SU-DHL-6 (cell line): ENCODE measurements around the gene PLEKHA8.

ENCODE experiments used
- H2AFZ ChIP-seq: fragments of 200-600 bp; sonication (generic); 2 replicates; pipeline ENCODE4 v1.6.1; 2014; ENCODE audit warnings: low read depth, mild to moderate bottlenecking, moderate library complexity, mixed read lengths, antibody characterized with exemption, low read length; ENCODE audit not compliant: severe bottlenecking
- H3F3A ChIP-seq: fragments of 200-600 bp; shearing (Covaris generic); 2 replicates; pipeline ENCODE4 v1.6.0; 2016; ENCODE audit warnings: antibody characterized with exemption, mild to moderate bottlenecking; ENCODE audit not compliant: insufficient read depth
- H3K27ac ChIP-seq: fragments of 200-600 bp; sonication (generic); 2 replicates; pipeline ENCODE4 v1.5.1; 2016; ENCODE audit warnings: low read depth, mild to moderate bottlenecking, low read length, moderate library complexity, mixed read lengths
- H3K27me3 ChIP-seq: fragments of 200-600 bp; sonication (generic), shearing (Covaris generic); 2 replicates; pipeline ENCODE4 v1.6.0; 2014; ENCODE audit warnings: mild to moderate bottlenecking, low read length
- H3K36me3 ChIP-seq: fragments of 200-600 bp; sonication (generic); 2 replicates; pipeline ENCODE4 v1.6.1; 2014; ENCODE audit warnings: mild to moderate bottlenecking, low read length, mixed read lengths
- H3K4me2 ChIP-seq: fragments of 300-600, 200-600 bp; shearing (Covaris generic), sonication (generic); 2 replicates; pipeline ENCODE4 v1.6.0; 2014; ENCODE audit warnings: low read length, low read depth, mild to moderate bottlenecking; ENCODE audit not compliant: poor library complexity, severe bottlenecking
- H3K4me3 ChIP-seq: fragments of 200-600 bp; sonication (generic); 2 replicates; pipeline ENCODE4 v1.5.1; 2014; ENCODE audit warnings: antibody characterized with exemption, low read length, mild to moderate bottlenecking, mixed read lengths; ENCODE audit not compliant: insufficient read depth, poor library complexity, severe bottlenecking
- H3K79me2 ChIP-seq: fragments of 200-600 bp; sonication (generic); 2 replicates; pipeline ENCODE4 v1.6.1; 2014; ENCODE audit warnings: mild to moderate bottlenecking, low read length, moderate library complexity; ENCODE audit not compliant: insufficient read depth
- H3K9ac ChIP-seq: fragments of 200-600 bp; sonication (generic); 2 replicates; pipeline ENCODE4 v1.7.0; 2014; ENCODE audit warnings: mild to moderate bottlenecking, low read length
- H3K9me2 ChIP-seq: fragments of 200-600 bp; sonication (generic); replicated peaks from 2 replicates; pipeline ENCODE4 v1.6.1; 2014; ENCODE audit warnings: low read length; ENCODE audit not compliant: insufficient read depth
- H3K9me3 ChIP-seq: fragments of 200-600 bp; sonication (generic); 2 replicates; pipeline ENCODE4 v1.6.1; 2014; ENCODE audit warnings: low read length, mixed read lengths; ENCODE audit not compliant: insufficient read depth
- H4K20me1 ChIP-seq: fragments of 200-600 bp; sonication (generic); 2 replicates; pipeline ENCODE4 v1.6.1; 2014; ENCODE audit warnings: low read depth, mild to moderate bottlenecking, antibody characterized with exemption, low read length, moderate library complexity, mixed read lengths
- CTCF ChIP-seq: fragments of 200-600 bp; sonication (generic); IDR thresholded peaks from one replicate; pipeline ENCODE4 v1.5.1; 2017; ENCODE audit warnings: antibody characterized with exemption, mild to moderate bottlenecking, low read length, moderate library complexity; ENCODE audit not compliant: insufficient read depth, poor library complexity, severe bottlenecking
- EZH2phosphoT487 ChIP-seq: fragments of 200-600 bp; sonication (generic), shearing (Covaris generic); conservative IDR thresholded peaks from 2 replicates; pipeline ENCODE4 v1.6.1; 2018; ENCODE audit warnings: mild to moderate bottlenecking, antibody characterized with exemption, low read length, moderate library complexity, mixed read lengths

Gene PLEKHA8

DNA sequence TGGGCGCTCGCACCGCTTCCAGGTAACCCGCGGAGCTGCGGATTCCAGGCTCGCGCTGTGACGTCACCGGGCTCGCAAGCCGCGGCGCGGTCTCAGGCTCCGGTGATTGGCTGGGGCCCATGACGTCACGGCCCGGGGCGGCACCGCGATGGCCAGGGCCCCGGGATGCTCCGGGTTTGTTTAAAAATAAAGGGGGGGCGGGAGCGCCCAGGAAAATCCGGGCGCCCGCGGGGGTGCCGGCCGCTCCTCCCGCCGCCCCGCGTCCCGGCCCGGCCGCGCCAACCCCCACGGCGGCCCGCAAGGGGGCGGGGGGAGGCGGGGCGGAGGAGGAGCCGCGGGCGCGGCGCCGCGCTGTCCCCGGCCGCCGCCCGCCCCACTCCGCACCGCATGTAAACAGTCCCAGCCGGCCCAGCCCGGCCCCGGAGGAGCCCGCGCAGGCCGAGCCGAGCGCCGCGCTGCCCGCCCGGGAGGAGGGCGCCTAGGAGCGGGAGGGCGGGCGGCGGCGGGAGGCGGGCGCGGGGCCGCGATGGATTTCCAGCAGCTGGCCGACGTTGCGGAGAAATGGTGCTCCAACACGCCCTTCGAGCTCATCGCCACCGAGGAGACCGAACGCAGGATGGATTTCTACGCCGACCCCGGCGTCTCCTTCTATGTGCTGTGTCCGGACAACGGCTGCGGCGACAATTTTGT lies 106.5 kb downstream of the PLEKHA8 start, which contains the start of gene MTURN:
TSS of gene MTURN (plus strand) at position 376 of the 690 bp plus-strand sequence. CDS start at position 527, 151 bp downstream.
- Histone ChIP-seq H3K79me2 (no peaks in the 10 kb centered on the region), H3K9ac (peak within 1 kb of the TSS; percentile 51), H4K20me1 (no peaks in the 10 kb centered on the region), H3K4me2 (peak within 1 kb of the TSS; percentile 87), H3F3A (0 out of 2 replicates have a peak, but pooled peaks cover 6% of the 10 kb centered on the region), H3K27me3 (no peaks in the 10 kb centered on the region), H3K9me3 (no peaks in the 10 kb centered on the region), H3K36me3 (no peaks in the 10 kb centered on the region), H3K9me2 (no peaks in the 10 kb centered on the region), H3K4me3 (peak within 1 kb of the TSS; percentile 89), H3K27ac (no peak within 1 kb of the TSS), H2AFZ (peak within 1 kb of the TSS; percentile 93)
- TF ChIP-seq EZH2phosphoT487 = no peak
- TF ChIP-seq CTCF = no peak

DNA sequence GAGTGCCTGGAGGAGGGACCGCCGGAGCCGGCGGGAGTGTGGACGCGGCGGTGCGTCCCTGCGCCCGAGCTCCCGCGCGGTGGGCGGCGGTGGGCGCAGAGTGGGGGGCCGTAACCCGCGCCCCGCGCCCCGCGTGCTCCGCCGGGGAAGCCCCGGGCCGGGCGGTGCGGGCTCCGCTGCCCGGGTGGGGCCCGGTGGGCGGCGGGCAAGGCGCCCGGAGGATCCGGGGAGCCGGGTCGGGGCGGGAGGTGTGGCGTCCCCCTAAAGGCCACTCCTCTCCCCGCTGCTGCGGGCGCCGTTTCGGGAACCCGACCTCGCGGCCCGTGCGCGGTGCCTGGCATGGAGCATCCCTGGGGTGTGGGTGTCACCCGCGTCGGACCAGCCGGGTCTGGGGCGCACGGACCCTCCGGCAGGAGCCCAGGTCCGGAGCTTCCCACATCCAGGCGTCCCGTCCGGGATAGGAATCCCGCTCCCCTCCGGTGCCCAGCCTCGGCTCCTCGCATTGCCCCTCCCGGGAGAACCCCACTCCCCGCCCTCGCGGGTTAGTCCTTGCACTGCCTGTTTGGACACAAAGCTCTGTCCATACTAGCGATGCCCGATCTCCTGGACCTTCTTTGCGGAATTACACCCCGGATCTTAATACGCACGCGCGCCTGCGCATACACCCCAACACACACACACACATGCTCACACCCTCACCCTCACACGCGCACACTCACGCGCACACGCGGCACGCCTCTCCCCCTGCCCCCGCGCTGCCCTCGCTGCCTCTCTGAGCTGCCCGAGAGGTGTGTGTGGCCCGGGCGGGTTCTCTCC lies 107.3 kb downstream of the PLEKHA8 start:
- no peaks in the 10 kb centered on the region for H3K79me2 ChIP-seq
- no peak overlapping the region for H3K27ac ChIP-seq
- H2AFZ ChIP-seq = peak overlapping the region; percentile 93
- peak overlapping the region; percentile 87 for H3K4me2 ChIP-seq
- H3K27me3 ChIP-seq = no peaks in the 10 kb centered on the region
- no peaks in the 10 kb centered on the region for H4K20me1 ChIP-seq
- 0 out of 2 replicates have a peak, but pooled peaks cover 6% of the 10 kb centered on the region for H3F3A ChIP-seq
- TF ChIP-seq EZH2phosphoT487 = peak; percentile 91; the same call in 1 of the 2 replicates
- TF ChIP-seq CTCF = no peak
- no peaks in the 10 kb centered on the region for H3K9me2 ChIP-seq
- H3K4me3 ChIP-seq = peak overlapping the region; percentile 89
- H3K9ac ChIP-seq = peak overlapping the region; percentile 51
- H3K9me3 ChIP-seq = no peaks in the 10 kb centered on the region
- no peaks in the 10 kb centered on the region for H3K36me3 ChIP-seq

- Histone ChIP-seq H3K27me3 (no peaks in the 10 kb centered on the region), H3K27ac (no peak overlapping the region), H3K4me2 (peak overlapping the region; percentile 87), H3K4me3 (peak overlapping the region; percentile 89), H3K9me2 (no peaks in the 10 kb centered on the region), H3K9me3 (no peaks in the 10 kb centered on the region), H3K79me2 (no peaks in the 10 kb centered on the region), H4K20me1 (no peaks in the 10 kb centered on the region), H3K36me3 (no peaks in the 10 kb centered on the region), H3F3A (0 out of 2 replicates have a peak, but pooled peaks cover 6% of the 10 kb centered on the region), H2AFZ (peak overlapping the region; percentile 87), H3K9ac (peak overlapping the region; percentile 51)
- TF ChIP-seq EZH2phosphoT487 = no peak
- TF ChIP-seq CTCF = no peak
Measured at GRCh38 chr7:30136117-30136731, 108.0 kb downstream of the PLEKHA8 start.
